GM12865 (cell line): ENCODE results near the gene EAPP.

Source experiments
- DNase-seq: peaks from one replicate; pipeline ENCODE4 v3.0.0; 2010; ENCODE audit warnings: low read depth
- H3K4me3 ChIP-seq: 2 replicates; pipeline ENCODE4 v1.5.1; 2011; ENCODE audit warnings: mild to moderate bottlenecking, low read depth, low read length, control low read depth
- TF ChIP-seq, protein P1 (sequence below): IDR thresholded peaks from 2 replicates; pipeline ENCODE4 v1.5.1; 2011; ENCODE audit warnings: low read length, control low read depth, low read depth, inconsistent platforms; ENCODE audit not compliant: insufficient read depth; ENCODE audit errors: missing control alignments

EAPP gene

DNA sequence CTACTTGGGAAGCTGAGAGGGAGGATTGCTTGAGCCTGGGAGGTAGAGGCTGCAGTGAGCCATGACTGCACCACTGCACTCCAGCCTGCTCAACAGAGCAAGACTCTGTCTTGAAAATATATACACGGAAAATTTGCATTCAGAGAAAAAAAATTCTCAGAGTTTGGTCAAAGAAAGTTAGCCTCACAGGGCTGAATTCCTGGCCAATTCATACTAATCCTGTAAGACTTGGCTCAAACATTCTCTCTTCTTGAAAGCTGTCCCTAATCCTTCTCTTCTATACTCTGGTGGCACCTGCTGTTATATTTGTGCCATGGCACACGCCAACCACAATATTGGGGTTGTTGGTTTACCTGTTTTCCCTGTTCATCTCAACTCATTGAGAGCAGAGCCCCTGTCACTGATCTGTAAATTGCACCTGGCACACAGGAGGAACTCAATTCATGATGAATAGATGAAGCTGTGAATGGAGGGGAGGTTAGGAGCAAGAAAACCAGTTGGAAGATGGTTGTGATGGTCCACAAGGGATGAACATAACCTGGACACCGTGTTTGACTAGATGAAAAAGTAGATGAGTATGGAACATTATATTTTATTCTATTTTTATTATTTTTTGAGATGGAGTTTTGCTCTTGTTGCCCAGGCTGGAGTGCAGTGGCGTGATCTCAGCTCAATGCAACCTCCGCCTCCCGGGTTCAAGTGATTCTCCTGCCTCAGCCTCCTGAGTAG, 40.7 kb downstream of the EAPP start:
- DNase-seq, result peak; percentile 32
- H3K4me3 ChIP-seq, result no peak overlapping the region
- TF ChIP-seq, protein P1, sequence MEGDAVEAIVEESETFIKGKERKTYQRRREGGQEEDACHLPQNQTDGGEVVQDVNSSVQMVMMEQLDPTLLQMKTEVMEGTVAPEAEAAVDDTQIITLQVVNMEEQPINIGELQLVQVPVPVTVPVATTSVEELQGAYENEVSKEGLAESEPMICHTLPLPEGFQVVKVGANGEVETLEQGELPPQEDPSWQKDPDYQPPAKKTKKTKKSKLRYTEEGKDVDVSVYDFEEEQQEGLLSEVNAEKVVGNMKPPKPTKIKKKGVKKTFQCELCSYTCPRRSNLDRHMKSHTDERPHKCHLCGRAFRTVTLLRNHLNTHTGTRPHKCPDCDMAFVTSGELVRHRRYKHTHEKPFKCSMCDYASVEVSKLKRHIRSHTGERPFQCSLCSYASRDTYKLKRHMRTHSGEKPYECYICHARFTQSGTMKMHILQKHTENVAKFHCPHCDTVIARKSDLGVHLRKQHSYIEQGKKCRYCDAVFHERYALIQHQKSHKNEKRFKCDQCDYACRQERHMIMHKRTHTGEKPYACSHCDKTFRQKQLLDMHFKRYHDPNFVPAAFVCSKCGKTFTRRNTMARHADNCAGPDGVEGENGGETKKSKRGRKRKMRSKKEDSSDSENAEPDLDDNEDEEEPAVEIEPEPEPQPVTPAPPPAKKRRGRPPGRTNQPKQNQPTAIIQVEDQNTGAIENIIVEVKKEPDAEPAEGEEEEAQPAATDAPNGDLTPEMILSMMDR, result peak; percentile 50

DNA sequence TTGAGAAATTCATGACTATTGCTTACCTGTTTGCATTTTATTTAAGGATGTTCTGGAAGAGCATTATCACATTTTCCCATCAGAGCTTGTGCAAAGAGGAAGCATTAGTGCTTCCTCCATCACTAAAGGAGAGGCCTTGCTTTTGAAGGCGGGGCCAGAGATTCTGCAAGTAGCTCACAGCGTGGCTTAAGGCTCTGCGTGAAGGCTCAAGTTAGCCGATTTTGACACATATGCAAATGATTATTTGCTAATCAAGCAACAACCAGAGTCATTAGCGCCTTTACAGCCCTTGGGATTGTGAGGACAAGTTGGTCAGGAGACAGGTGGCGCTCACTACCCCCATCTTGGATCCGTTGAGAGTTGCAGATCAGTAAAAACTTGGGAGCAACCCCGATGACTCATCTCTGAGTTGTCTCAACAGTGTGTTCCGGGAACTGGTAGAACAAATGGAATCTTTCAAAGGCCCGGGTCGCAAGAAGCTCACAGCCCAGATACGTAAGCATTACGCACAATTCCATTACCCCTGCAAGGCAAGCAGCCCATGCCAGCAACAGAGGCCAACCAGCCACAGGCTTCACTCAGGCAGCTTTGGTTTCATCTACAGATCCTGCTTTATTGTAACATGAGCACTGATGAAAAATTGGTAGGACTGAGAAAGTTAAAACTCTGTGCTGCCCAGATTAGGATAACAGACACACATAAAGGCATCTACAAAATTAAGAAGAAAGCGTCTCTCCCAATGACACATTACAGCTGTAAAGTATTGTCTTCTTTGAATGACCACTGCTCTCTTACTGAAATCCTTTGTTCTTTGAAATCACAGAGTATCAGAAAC, 42.6 kb downstream of the EAPP start:
- no peak overlapping the region for H3K4me3 ChIP-seq
- no peak for DNase-seq

DNA sequence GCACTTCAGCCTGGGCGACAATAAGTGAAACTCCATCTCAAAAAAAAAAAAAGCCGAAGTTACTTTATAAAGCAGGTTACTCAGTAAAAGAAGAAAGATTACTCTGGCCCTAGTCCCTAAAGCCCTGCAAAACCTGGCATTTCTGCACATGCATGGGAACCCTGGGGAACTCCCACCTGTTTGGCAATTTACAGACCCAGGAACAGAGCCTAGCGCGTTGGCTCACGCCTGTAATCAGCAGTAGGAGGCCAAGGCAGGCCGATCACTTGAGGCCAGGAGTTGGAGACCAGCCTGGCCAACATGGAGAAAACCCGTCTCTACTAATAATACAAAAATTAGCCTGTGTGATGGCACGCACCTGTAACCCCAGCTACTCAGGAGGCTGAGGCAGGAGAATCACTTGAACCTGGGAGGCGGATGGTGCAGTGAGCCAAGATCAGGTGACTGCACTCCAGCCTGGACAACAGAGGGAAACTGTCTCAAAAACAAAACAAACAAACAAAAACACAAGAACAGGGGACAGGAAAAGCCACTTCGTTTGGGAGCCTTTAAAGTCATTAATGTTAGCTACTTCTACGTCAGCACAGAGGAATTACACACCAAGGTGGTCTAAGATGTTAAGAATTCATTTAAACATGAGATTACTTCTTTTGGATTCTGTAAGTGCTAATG, 43.4 kb downstream of the EAPP start:
- TF ChIP-seq, protein P1, result no peak
- no peak for DNase-seq
- no peak overlapping the region for H3K4me3 ChIP-seq

More for the DNA sequence above, 42.6 kb downstream of the EAPP start:
- TF ChIP-seq, protein P1, result no peak

DNA sequence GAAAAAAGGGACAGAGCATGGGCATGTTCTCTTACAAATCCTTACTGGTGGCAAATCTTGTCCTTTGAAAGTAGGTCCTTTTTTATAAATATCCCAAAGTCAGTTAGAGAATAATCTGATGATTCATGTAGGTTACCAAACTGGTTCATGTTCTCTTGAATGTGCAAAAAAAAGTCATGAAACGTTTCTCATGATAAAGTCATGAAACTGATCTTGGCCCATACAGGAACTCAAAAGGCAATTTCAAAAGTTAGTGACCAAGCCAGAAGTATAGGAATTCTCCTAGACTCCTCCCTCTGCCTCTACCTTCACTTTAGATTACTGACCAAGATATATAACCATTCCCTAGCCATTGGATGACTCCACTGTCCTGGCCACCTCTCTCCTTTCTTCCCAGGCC, 50.2 kb downstream of the EAPP start:
- H3K4me3 ChIP-seq, result no peak overlapping the region
- DNase-seq, result no peak
- TF ChIP-seq, protein P1, result no peak

DNA sequence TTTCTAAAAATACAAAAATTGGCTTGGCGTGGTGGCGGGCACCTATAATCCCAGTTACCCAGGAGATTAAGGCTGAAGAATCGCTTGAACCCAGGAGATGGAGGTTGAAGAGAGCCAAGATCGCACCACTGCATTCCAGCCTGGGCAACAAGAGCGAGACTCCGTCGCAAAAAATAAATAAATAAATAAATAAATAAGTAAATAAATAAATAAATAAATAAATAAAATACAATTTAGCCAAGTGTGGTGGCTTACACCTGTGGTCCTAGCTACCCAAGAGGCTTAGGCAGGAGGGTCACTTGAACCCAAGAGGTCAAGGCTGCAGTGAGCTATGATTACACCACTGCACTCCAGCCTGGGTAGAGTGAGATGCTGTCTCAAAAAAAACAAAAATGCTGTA, 51.0 kb downstream of the EAPP start:
- TF ChIP-seq, protein P1, result no peak
- DNase-seq, result no peak
- no peak overlapping the region for H3K4me3 ChIP-seq

DNA sequence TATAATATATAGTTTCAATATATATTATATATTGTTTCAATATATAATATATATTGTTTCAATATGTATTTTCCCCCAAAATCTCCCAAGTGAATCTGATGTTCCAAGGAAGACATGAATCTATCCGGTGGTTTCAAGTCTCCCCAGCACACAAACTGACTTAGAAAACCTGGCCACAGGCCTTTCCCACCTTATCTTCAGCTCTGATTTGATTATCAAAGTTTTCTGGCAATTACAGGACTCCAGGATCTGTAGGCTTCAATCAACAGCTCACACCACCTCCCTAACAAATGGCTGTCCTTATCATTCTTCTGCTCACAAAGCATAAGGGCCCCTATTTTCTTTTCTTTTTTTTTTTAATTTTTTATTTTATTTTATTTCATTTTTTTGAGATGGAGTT, 54.8 kb downstream of the EAPP start:
- DNase-seq, result no peak
- TF ChIP-seq, protein P1, result no peak

More for the DNA sequence above, 54.8 kb downstream of the EAPP start:
- no peak overlapping the region for H3K4me3 ChIP-seq
